ENCODE results near the gene SMIM1. TPM values are rescaled to one million over a fixed set of nuclear protein-coding genes. Genes with fewer than 3 reads are reported as not detected.
A peak's percentile ranks its signal among the peaks of the same experiment; 100 is the strongest.

Gene SMIM1
- total and polyA plus RNA-seq, 2 donors (not counting 1 experiment from before 2014, with no cell fraction given) = 2.0 TPM; not detected in 1

DNA sequence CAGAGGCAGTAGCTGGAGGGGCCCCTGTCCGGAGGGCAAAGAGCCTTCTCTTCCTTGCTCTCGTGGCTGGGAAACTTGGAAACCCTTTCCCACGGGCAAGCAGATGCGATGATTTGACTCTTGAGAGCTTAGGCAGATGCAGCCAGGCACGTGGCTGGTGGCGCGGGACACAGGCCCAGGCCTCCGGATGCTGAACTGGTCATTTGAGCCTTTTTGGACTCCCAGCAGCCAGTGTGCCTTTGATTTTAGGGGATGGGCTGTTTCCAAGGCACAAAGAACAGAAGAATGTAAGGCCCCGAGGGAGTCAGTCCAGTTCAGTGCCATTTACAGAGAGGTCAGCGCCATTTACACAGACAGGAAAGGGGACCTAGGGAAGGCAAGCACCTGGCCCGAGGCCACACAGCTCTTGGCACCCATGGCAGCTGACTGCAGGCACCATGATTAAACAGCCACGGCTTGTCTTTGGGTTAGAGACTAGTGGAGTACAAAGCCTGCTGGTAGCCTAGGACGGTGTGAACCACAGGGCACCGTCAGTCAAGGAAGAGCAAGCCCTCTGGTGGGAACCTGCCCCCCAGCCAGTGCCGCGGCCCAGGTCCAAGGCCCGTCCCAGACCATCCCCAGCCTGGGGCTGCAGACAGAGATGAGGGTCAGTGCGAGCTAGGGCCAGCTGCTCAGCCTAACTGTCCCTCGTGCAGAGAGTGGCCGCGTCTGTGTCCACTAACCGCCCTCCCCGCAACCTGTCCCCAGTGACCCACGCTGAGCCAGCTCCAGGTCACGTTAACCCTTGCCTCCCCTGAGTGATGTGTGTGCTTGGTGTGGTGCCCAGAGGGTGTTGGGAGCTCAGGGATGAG is 40.7 kb upstream of the SMIM1 start:
- Histone ChIP-seq H3K4me1 (ENCODE audit: control insufficient read depth, extremely low read depth, insufficient read depth, low read length) (no peaks in the 10 kb centered on the region), H3K4me3 (replicated peaks in 1 of 4; ENCODE audit: control extremely low read depth in 1 of 4, insufficient read depth in 1 of 4, low read depth in 3 of 4, low read length in 4 of 4) (no peak overlapping the region), H3K79me2 (ENCODE audit: control insufficient read depth, insufficient read depth, low read length) (no peaks in the 10 kb centered on the region), H3K27ac (ENCODE audit: insufficient read depth, low read length) (no peak overlapping the region), H3K4me2 (ENCODE audit: extremely low read depth, insufficient read depth, low read length) (no peak overlapping the region), H4K20me1 (ENCODE audit: control insufficient read depth, extremely low read depth, insufficient read depth, low read length) (no peaks in the 10 kb centered on the region), H3K27me3 (ENCODE audit: control insufficient read depth, insufficient read depth, low read length) (no peaks in the 10 kb centered on the region), H3K9me3 (ENCODE audit: control insufficient read depth, insufficient read depth, low read depth, low read length) (no peaks in the 10 kb centered on the region), H3K36me3 (ENCODE audit: control insufficient read depth, insufficient read depth, low read length) (peaks cover 2% of the 10 kb centered on the region), H2AFZ (ENCODE audit: low read length) (no peak overlapping the region), H3K9ac (ENCODE audit: insufficient read depth, low read length) (no peak overlapping the region)
- TF ChIP-seq, protein P1, sequence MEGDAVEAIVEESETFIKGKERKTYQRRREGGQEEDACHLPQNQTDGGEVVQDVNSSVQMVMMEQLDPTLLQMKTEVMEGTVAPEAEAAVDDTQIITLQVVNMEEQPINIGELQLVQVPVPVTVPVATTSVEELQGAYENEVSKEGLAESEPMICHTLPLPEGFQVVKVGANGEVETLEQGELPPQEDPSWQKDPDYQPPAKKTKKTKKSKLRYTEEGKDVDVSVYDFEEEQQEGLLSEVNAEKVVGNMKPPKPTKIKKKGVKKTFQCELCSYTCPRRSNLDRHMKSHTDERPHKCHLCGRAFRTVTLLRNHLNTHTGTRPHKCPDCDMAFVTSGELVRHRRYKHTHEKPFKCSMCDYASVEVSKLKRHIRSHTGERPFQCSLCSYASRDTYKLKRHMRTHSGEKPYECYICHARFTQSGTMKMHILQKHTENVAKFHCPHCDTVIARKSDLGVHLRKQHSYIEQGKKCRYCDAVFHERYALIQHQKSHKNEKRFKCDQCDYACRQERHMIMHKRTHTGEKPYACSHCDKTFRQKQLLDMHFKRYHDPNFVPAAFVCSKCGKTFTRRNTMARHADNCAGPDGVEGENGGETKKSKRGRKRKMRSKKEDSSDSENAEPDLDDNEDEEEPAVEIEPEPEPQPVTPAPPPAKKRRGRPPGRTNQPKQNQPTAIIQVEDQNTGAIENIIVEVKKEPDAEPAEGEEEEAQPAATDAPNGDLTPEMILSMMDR (conservative IDR thresholded peaks at IDR 0.05 in 1 of 2, IDR thresholded peaks at IDR 0.05 in 1 of 2; ENCODE audit: low read depth in 1 of 2, low read length in 2 of 2) = no peak
- TF ChIP-seq EZH2 (IDR thresholded peaks at IDR 0.05; ENCODE audit: low read length, missing control alignments) = no peak
- no peak for DNase-seq (ENCODE audit: low read depth in 2 of 2)

DNA sequence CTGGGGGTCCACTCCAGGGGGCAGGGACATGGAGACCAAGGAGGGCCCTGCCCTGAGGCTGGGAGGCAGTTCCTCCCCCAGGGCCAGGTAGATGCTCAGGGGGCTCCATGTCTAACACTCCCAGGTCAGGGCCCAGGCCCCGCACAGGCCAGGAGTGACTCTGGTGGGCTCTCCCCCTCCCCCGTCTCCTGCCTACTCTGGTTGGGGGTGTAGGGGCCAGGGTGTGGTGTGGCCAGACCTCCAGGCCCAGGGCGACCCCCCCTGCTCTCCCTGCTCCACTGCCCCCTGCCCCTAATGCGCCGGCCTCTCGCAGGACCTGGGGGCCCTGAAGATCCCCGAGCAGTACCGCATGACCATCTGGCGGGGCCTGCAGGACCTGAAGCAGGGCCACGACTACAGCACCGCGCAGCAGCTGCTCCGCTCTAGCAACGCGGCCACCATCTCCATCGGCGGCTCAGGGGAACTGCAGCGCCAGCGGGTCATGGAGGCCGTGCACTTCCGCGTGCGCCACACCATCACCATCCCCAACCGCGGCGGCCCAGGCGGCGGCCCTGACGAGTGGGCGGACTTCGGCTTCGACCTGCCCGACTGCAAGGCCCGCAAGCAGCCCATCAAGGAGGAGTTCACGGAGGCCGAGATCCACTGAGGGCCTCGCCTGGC is 40.0 kb upstream of the SMIM1 start:
- peak in 1 of 2 donors; percentile 23 for DNase-seq (ENCODE audit: low read depth in 2 of 2)
- no peaks in the 10 kb centered on the region for H3K4me1 ChIP-seq (ENCODE audit: control insufficient read depth, extremely low read depth, insufficient read depth, low read length)
- H3K9me3 ChIP-seq (ENCODE audit: control insufficient read depth, insufficient read depth, low read depth, low read length) = no peaks in the 10 kb centered on the region
- peaks cover 2% of the 10 kb centered on the region for H3K36me3 ChIP-seq (ENCODE audit: control insufficient read depth, insufficient read depth, low read length)
- no peaks in the 10 kb centered on the region for H3K27me3 ChIP-seq (ENCODE audit: control insufficient read depth, insufficient read depth, low read length)
- H3K79me2 ChIP-seq (ENCODE audit: control insufficient read depth, insufficient read depth, low read length) = no peaks in the 10 kb centered on the region
- peak overlapping the region; percentile 4 for H2AFZ ChIP-seq (ENCODE audit: low read length)
- H3K4me2 ChIP-seq (ENCODE audit: extremely low read depth, insufficient read depth, low read length) = no peak overlapping the region
- no peak overlapping the region for H3K9ac ChIP-seq (ENCODE audit: insufficient read depth, low read length)
- H4K20me1 ChIP-seq (ENCODE audit: control insufficient read depth, extremely low read depth, insufficient read depth, low read length) = no peaks in the 10 kb centered on the region
- TF ChIP-seq EZH2 (IDR thresholded peaks at IDR 0.05; ENCODE audit: low read length, missing control alignments) = no peak
- TF ChIP-seq, protein P1 (conservative IDR thresholded peaks at IDR 0.05 in 1 of 2, IDR thresholded peaks at IDR 0.05 in 1 of 2; ENCODE audit: low read depth in 1 of 2, low read length in 2 of 2) = no peak
- H3K27ac ChIP-seq (ENCODE audit: insufficient read depth, low read length) = no peak overlapping the region
- H3K4me3 ChIP-seq (replicated peaks in 1 of 4; ENCODE audit: control extremely low read depth in 1 of 4, insufficient read depth in 1 of 4, low read depth in 3 of 4, low read length in 4 of 4) = no peak overlapping the region

DNA sequence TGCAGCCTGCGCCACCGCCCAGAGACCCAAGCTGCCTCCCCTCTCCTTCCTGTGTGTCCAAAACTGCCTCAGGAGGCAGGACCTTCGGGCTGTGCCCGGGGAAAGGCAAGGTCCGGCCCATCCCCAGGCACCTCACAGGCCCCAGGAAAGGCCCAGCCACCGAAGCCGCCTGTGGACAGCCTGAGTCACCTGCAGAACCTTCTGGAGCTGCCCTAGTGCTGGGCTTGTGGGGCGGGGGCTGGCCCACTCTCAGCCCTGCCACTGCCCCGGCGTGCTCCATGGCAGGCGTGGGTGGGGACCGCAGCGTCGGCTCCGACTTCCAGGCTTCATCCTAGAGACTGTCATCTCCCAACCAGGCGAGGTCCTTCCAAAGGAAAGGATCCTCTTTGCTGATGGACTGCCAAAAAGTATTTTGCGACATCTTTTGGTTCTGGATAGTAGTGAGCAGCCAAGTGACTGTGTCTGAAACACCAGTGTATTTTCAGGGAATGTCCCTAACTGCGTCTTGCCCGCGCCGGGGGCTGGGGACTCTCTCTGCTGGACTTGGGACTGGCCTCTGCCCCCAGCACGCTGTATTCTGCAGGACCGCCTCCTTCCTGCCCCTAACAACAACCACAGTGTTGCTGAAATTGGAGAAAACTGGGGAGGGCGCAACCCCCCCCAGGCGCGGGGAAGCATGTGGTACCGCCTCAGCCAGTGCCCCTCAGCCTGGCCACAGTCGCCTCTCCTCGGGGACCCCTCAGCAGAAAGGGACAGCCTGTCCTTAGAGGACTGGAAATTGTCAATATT is 39.3 kb upstream of the SMIM1 start:
- Histone ChIP-seq H3K36me3 (ENCODE audit: control insufficient read depth, insufficient read depth, low read length) (peaks cover 4% of the 10 kb centered on the region), H3K27me3 (ENCODE audit: control insufficient read depth, insufficient read depth, low read length) (no peaks in the 10 kb centered on the region), H3K4me3 (replicated peaks in 1 of 4; ENCODE audit: control extremely low read depth in 1 of 4, insufficient read depth in 1 of 4, low read depth in 3 of 4, low read length in 4 of 4) (no peak overlapping the region), H3K4me2 (ENCODE audit: extremely low read depth, insufficient read depth, low read length) (no peak overlapping the region), H3K9ac (ENCODE audit: insufficient read depth, low read length) (no peak overlapping the region), H3K79me2 (ENCODE audit: control insufficient read depth, insufficient read depth, low read length) (no peaks in the 10 kb centered on the region), H4K20me1 (ENCODE audit: control insufficient read depth, extremely low read depth, insufficient read depth, low read length) (no peaks in the 10 kb centered on the region), H2AFZ (ENCODE audit: low read length) (peak overlapping the region; percentile 4), H3K27ac (ENCODE audit: insufficient read depth, low read length) (no peak overlapping the region), H3K4me1 (ENCODE audit: control insufficient read depth, extremely low read depth, insufficient read depth, low read length) (no peaks in the 10 kb centered on the region), H3K9me3 (ENCODE audit: control insufficient read depth, insufficient read depth, low read depth, low read length) (no peaks in the 10 kb centered on the region)
- no peak for DNase-seq (ENCODE audit: low read depth in 2 of 2)
- TF ChIP-seq, protein P1 (conservative IDR thresholded peaks at IDR 0.05 in 1 of 2, IDR thresholded peaks at IDR 0.05 in 1 of 2; ENCODE audit: low read depth in 1 of 2, low read length in 2 of 2) = no peak
- no peak for TF ChIP-seq EZH2 (IDR thresholded peaks at IDR 0.05; ENCODE audit: low read length, missing control alignments)

Data from fibroblast of lung (primary cell).